GM18505 (cell line): ENCODE data around the gene SRSF5.

ENCODE experiments used
- ATAC-seq: cut with Tn5 transposase; IDR thresholded peaks from one replicate; pipeline ENCODE4 v1.9.1; 2021; ENCODE audit not compliant: unreplicated experiment
- POLR2A ChIP-seq: IDR thresholded peaks from 4 replicates; pipeline ENCODE4 v1.6.1; 2011; ENCODE audit warnings: borderline replicate concordance; ENCODE audit not compliant: insufficient read depth, insufficient read length; ENCODE audit errors: extremely low read depth

The SRSF5 gene

DNA sequence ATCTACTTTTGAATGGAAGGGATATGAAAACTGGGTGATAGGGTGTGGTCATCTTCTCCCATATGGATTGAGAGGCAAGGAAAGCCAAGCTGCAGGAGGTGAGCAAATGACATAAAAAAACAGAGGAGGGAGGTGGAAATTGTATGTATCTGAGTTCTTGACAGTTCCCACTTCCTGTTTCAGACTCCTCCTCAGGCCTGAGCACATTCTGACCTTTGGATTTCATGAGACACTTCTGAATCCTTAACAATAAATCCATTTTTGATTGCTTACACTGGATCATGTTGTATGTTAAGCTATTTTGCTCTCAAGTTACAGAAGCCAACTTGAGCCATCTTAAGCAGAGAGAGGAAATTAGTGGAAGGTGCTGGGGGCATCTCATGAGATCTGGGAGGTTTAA, 11.6 kb upstream of the SRSF5 start:
- no peak for TF ChIP-seq POLR2A
- ATAC-seq: no peak

DNA sequence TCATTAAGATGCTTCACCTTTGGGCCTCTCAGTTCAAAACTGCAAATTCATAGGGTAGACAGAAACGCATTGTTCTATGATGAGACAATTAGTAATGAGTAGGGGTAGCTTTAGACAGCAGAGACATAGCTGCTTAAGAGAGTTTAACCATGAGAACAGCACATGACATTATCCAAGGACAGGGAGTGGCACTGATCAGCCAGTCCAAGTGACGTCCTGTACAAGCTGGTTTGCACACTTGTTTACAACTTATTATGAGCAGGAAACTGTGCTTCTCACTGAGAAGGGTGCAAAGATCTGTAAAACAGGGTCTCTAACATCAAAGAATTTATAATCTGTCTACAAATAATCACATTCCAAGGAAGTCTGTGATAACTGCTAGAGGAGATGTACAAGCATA, 11.2 kb upstream of the SRSF5 start:
- ATAC-seq: no peak
- TF ChIP-seq POLR2A: no peak

DNA sequence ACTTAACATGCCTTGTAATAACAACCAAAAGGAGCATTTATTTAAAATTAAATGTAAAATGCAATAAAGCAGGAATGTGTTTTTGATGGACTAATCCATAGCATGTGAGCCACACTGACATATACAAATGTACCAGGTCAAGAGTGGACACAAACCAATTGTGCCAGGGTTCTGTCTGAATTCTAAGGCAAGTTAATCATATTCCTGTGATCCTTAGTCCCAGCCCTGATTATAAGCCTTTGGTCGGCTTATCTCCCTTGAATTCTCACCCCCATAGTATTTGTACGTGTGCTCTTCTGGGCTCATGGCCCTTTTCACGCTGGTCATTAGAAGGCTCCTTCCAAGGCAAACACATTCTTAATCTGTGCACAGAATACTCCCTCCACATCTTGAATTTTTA, 10.6 kb upstream of the SRSF5 start:
- no peak for TF ChIP-seq POLR2A
- no peak for ATAC-seq

DNA sequence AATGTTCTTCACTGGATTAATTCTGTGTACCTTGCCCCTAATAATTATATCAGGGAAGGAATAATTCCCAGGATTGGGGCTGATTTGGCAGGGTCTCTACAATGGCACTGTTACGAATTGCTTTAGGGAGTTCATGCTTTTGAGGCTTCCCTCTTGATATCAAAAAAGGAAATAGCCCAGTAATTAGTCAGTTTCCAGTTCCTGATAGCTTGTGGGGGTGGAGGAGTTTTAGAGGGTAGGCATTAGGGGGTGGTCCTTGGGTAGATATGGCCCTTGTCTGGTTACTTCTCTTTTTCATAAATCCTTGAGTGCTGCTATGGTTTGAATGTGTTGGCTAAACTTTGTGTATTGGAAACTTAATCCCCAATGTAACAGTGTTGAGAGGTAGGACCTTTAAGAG, 6.1 kb upstream of the SRSF5 start:
- no peak for TF ChIP-seq POLR2A
- no peak for ATAC-seq

DNA sequence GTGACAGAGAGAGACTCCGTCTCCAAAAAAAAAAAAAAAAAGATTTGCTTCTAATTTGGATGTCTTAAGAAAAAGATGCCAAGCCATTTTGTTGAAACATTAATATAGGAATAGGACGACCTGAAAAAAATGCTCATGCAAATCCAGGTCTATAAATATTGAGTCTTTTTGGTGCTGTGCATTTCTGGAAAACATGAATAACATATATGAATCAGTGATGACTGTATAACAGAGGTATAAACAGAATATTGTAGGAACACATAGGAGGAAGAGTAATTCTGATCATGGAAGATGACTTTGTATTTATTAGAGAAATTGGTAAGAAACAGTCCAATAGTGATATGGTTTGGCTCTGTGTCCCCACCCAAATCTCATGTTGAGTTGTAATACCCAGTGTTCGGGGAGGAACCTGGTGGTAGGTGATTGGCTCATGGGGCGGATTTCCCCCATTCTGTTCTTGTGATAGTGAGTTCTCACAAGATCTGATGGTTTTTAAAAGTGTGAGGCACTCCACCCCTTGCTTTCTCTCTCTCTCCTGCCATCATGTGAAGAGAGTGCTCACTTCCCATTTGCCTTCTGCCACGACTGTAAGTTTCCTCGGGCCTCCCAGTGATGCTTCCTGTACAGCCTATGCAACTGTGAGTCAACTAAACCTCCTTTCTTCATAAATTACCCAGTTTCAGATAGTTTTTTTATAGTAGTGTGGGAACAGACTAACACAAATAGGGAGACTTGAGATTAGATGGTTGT, 3.0 kb upstream of the SRSF5 start:
- TF ChIP-seq POLR2A: no peak

DNA sequence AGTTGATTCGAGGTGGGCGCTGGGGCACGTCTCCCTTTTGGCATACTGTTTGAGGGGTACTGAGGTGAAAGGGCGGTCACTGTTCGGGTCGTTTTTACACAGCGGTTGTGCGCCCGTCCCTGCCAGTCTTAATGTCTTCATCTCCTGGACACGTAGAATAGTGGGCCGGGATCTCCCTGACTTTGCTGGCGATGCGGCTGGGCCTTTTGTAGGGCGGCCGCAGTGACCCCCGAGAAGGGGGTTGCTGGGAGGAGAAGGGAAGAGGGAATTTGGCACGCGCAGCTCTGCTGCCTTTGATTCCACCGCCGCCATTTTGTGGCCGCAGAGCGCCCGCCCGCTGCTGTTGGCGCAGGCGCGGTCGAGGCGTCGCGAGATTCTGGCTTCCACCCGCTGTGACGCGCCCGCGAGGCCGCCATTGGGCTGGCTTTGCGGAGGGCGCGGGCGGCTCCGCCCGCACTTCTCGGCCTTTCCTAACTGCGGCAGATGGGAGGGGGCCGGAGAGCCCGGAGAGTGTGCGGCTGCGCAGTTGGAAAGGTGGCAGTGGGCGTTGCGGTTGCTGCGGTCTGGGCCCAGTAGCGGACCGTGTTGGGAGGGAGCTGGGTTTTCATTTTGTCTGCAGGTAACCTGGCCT, 542 bp downstream of the SRSF5 start:
- TF ChIP-seq POLR2A: no peak
- ATAC-seq: peak; percentile 74

More for the DNA sequence above, 3.0 kb upstream of the SRSF5 start:
- no peak for ATAC-seq

DNA sequence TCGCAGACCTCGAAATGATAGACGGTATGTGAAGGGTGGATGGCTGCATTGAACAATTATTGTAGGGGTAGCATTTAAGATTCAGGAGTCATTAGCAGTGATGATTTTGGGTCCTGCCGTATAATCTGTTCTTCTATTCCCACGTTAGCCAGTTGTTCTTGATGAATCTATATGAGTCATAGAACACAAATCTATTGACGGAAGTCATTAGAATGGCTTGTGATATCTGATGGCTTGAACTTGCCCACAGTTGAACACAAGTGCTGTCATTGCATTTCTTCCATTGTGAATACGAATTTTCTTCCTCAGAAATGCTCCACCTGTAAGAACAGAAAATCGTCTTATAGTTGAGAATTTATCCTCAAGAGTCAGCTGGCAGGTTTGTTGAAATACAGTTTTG, 1.9 kb downstream of the SRSF5 start:
- TF ChIP-seq POLR2A: no peak
- no peak for ATAC-seq

DNA sequence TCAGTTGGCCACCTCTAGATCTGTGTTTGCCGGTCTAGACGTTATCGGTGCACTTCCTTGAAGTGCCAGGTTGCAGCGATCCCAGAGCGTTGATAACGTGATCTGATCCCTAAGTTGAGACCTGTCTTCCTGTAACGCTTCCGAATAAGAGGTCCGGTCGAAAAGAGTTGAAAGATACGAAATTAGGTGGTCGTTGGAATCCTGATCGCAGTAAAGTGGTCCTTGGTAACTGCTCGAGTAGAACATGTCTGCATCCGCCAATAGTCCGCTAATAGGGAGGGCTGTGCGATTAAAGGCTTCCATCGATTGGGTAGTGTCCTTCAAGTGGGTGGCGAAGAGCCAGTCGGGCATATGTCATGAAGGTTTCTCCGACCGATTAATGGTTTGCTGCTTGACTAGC, 2.7 kb downstream of the SRSF5 start:
- TF ChIP-seq POLR2A: no peak
- no peak for ATAC-seq

DNA sequence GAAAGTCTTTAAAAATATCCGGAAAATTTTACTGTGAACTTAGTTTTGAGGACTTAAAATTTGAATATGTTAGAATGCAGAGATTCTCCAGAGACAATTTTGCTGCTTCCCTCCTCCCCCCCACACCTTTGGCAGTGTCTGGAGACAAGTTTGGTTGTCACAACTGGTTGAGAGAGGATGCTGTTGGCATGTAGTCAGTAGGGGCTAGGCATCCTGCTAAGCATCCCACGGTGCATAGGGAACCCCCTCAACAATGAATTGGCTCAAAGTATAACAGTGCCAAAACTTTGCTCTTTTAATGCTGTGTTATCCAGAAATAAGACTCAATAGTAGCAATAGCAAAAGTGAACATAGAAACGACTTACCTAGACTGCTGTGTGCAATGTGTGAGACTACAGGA, 3.6 kb downstream of the SRSF5 start:
- TF ChIP-seq POLR2A: no peak

DNA sequence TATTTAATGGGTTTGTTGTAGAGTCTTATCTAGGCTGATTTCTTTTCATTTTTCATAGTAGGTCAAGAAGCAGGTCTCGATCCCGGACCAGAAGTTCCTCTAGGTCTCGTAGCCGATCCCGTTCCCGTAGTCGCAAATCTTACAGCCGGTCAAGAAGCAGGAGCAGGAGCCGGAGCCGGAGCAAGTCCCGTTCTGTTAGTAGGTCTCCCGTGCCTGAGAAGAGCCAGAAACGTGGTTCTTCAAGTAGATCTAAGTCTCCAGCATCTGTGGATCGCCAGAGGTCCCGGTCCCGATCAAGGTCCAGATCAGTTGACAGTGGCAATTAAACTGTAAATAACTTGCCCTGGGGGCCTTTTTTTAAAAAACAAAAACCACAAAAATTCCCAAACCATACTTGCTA, 4.2 kb downstream of the SRSF5 start:
- ATAC-seq: no peak
- TF ChIP-seq POLR2A: no peak

More for the DNA sequence above, 3.6 kb downstream of the SRSF5 start:
- no peak for ATAC-seq

DNA sequence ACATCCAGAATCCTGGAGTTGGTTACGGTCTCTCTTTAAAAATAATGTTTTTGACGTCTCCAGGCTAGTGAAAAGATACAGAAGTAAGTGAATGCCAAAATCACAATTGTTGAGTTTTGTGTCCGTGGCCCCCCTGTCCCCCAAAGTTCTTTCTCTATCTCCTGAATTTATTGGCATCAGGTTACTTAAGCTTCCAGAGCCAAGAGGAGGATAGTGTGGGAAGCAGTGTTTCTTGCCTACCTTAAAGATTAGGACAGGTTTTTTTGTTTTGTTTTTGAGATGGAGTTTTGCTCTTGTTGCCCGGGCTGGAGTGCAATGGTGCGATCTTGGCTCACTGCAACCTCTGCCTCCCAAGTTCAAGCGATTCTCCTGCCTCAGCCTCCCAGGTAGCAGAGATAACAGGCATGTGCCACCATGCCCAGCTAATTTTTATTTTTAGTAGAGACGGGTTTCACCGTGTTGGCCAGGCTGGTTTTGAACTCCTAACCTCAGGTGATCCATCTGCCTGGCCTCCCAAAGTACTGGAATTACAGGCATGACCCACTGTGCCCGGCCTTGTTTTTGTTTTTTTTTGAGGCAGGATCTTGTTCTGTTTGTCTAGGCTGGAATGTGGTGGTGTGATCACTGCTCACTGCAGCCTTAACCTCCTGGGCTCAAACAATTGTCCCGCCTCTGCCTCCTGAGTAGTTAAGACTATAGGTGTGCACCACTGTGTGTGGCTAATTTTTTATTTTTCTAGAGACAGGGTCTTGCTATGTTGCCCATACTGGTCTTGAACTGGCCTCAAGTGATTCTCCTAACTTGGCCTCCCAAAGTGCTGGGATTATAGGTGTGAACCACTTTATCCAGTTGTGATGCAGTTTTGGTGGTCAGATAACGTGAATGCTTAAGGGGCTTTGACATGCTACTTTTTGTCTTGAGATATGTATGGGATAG, 5.4 kb downstream of the SRSF5 start:
- ATAC-seq: no peak
- no peak for TF ChIP-seq POLR2A

DNA sequence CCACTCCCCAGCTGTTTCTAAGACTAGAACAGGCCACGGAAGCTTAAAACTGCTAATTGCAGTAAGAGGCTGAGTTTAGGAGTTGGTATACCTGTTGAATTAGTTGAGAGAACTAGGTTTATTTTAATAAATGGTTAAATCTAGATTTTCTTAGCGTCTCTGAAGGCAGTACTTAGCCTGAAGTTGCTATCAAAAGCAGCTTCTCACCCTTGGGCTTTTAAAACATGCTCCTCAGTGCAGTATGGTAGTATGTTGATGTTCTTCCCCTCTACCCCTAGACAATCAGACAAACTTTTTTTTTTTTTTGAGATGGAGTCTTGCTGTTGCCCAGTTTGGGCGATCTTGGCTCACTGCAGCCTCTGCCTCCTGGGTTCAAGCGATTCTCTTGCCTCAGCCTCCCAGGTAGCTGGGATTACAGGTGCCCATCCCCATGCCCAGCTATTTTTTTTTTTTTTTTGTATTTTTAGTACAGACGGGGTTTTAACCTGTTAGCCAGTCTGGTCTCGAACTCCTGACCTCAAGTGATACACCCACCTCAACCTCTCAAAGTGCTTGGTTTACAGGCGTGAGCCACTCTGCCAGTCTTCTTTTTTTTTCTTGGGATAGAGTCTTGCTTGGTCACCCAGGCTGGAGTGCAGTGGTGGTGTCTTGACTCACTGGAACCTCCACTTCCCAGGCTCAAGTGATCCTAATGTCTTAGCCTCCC, 6.8 kb downstream of the SRSF5 start:
- no peak for TF ChIP-seq POLR2A
- ATAC-seq: no peak

DNA sequence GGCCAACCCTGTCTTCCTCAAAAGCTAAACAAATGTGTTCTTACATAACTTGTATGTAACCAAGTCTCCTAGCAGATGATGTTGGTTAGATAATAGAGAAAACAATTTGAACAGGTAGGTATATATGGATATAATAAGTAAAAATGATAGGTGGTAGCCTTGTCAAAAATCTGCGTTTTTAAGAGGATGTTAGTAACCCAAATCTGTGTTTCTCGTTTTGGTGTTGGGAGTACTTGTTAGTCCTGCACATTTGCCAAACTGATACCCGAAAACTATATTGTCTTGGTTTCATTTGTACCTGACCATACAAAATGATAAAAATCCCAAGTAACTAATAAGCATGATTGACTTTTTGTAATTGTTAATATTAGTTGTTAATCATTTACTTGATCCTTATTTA, 8.1 kb downstream of the SRSF5 start:
- ATAC-seq: no peak
- TF ChIP-seq POLR2A: no peak
